ENCODE measurements around the gene TMPRSS3.

Gene TMPRSS3

GRCh38 chr21:42366292-42367010 is 29.4 kb downstream of the TMPRSS3 start, which contains the start of gene TFF1:
TFF1 (minus strand) TSS chr21:42366535; CDS start chr21:42366495, 40 bp downstream.
- in situ Hi-C loops (cut with HindIII; ENCODE audit: low pct_unique_long_range_greater_than_20kb, low sequenced_read_pairs): no loop called here
- TF ChIP-seq JUND (IDR thresholded peaks at IDR 0.05; ENCODE audit: low read depth): peak; percentile 1; the same call in 1 of the 2 replicates
- DNase-seq (ENCODE audit: low read depth in 1 of 2, low spot score in 1 of 2): peak in 1 of 2 experiments; percentile 64

DNA sequence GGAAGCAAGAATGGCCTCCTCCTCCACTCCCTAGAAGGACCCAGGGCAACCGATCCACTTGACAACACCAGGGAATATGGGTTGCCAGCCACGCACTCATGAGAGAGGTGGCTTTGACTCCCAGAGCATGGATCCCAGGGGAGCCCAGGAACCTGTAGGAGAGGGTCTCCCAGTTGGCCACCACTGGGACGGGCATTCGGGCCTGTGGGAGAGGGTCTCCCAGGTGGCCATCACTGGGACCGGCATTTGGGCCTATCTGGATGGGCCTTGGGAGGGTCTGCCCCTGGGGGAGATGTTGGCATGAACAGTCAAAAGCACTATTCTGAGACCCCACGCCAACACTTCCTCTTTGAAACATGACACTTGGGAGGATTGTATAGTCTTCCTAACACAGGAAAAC is 30.1 kb downstream of the TMPRSS3 start:
- no peak for TF ChIP-seq JUND (IDR thresholded peaks at IDR 0.05; ENCODE audit: low read depth)

DNA sequence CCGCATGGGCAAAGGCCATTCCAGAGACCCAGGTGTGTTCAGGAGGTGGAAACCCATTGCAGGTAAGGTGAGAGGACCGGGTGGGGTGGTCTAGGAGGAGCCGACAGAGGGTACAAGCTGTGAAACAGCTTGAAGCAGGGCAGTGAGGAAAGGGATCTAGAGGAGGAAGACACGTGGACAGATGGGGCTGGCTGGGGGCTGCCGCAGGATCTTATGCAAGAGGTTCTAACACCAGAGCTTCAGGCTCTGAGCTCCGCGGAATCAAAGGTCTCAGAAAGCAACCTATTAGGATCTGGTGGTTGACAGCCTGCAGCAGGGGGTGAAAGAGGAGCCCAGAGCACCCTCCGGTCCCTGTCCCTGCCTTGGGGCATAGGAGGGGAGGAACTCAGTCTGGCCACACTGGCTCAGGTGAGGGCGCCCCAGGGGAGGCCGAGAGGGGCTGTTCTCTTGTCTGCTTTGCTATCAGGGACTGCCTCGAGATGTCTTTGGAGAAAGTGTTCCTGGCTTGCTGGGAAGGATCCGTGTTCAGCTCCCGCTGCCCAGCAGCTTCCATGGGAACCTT is 31.5 kb downstream of the TMPRSS3 start:
- in situ Hi-C loops (cut with HindIII; ENCODE audit: low pct_unique_long_range_greater_than_20kb, low sequenced_read_pairs): no loop called here
- DNase-seq (ENCODE audit: low read depth in 1 of 2, low spot score in 1 of 2): no peak
- no peak for TF ChIP-seq JUND (IDR thresholded peaks at IDR 0.05; ENCODE audit: low read depth)

More for the DNA sequence above, 30.1 kb downstream of the TMPRSS3 start:
- in situ Hi-C loops (cut with HindIII; ENCODE audit: low pct_unique_long_range_greater_than_20kb, low sequenced_read_pairs): no loop called here
- DNase-seq (ENCODE audit: low read depth in 1 of 2, low spot score in 1 of 2): no peak

DNA sequence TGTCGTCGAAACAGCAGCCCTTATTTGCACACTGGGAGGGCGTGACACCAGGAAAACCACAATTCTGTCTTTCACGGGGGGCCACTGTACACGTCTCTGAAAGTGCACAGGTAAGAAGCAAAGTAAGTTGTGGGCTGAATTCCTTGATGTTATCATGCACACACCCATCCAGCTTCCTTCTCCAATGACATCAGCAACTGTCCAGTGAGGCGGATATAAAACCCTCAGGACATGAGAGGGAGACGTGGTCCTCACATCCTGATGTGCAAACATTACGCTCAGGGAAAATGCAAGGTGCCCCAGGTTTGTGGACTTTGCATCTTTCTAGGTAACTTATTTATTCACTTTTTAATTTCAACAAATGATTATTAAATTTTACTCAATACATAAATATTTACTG is 32.5 kb downstream of the TMPRSS3 start:
- DNase-seq (ENCODE audit: low read depth in 1 of 2, low spot score in 1 of 2): peak in 1 of 2 experiments; percentile 74
- in situ Hi-C loops (cut with HindIII; ENCODE audit: low pct_unique_long_range_greater_than_20kb, low sequenced_read_pairs): no loop called here
- no peak for TF ChIP-seq JUND (IDR thresholded peaks at IDR 0.05; ENCODE audit: low read depth)

GRCh38 chr21:42362700-42363099 is 33.2 kb downstream of the TMPRSS3 start:
- no peak for TF ChIP-seq JUND (IDR thresholded peaks at IDR 0.05; ENCODE audit: low read depth)
- DNase-seq (ENCODE audit: low read depth in 1 of 2, low spot score in 1 of 2): no peak
- in situ Hi-C loops (cut with HindIII; ENCODE audit: low pct_unique_long_range_greater_than_20kb, low sequenced_read_pairs): no loop called here

GRCh38 chr21:42362198-42362597 is 33.7 kb downstream of the TMPRSS3 start:
- in situ Hi-C loops (cut with HindIII; ENCODE audit: low pct_unique_long_range_greater_than_20kb, low sequenced_read_pairs): no loop called here
- DNase-seq (ENCODE audit: low read depth in 1 of 2, low spot score in 1 of 2): no peak
- no peak for TF ChIP-seq JUND (IDR thresholded peaks at IDR 0.05; ENCODE audit: low read depth)

- in situ Hi-C loops (cut with HindIII; ENCODE audit: low pct_unique_long_range_greater_than_20kb, low sequenced_read_pairs): no loop called here
- DNase-seq (ENCODE audit: low read depth in 1 of 2, low spot score in 1 of 2): no peak
- no peak for TF ChIP-seq JUND (IDR thresholded peaks at IDR 0.05; ENCODE audit: low read depth)
Observed at GRCh38 chr21:42361286-42361685, 34.6 kb downstream of the TMPRSS3 start.

- no peak for TF ChIP-seq JUND (IDR thresholded peaks at IDR 0.05; ENCODE audit: low read depth)
- no peak for DNase-seq (ENCODE audit: low read depth in 1 of 2, low spot score in 1 of 2)
- in situ Hi-C loops (cut with HindIII; ENCODE audit: low pct_unique_long_range_greater_than_20kb, low sequenced_read_pairs): no loop called here
Observed at GRCh38 chr21:42360317-42360716, 35.5 kb downstream of the TMPRSS3 start.

GRCh38 chr21:42358937-42359336 is 36.9 kb downstream of the TMPRSS3 start:
- TF ChIP-seq JUND (IDR thresholded peaks at IDR 0.05; ENCODE audit: low read depth): no peak
- in situ Hi-C loops (cut with HindIII; ENCODE audit: low pct_unique_long_range_greater_than_20kb, low sequenced_read_pairs): no loop called here
- DNase-seq (ENCODE audit: low read depth in 1 of 2, low spot score in 1 of 2): peak in 1 of 2 experiments; percentile 47

DNA sequence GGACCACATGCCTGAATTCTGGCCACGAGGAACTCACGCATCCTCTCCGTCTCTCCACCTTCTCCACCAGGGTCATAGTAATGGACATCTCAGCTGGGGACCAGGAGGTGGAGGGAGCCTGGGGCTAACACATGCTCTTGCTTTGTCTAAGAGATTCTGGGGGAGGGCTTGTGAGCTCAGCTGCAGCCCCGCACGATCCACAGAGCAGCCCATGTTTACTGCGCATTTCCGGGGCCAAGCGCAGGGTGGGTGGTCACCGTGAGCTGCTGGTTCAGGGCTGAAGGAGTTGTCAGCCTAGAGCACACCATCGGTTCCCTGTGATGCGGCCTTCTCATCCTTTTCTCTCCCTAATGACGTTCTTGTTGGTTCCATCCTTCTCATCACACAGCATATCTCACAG is 37.6 kb downstream of the TMPRSS3 start:
- no peak for DNase-seq (ENCODE audit: low read depth in 1 of 2, low spot score in 1 of 2)
- TF ChIP-seq JUND (IDR thresholded peaks at IDR 0.05; ENCODE audit: low read depth): no peak
- in situ Hi-C loops (cut with HindIII; ENCODE audit: low pct_unique_long_range_greater_than_20kb, low sequenced_read_pairs): no loop called here

DNA sequence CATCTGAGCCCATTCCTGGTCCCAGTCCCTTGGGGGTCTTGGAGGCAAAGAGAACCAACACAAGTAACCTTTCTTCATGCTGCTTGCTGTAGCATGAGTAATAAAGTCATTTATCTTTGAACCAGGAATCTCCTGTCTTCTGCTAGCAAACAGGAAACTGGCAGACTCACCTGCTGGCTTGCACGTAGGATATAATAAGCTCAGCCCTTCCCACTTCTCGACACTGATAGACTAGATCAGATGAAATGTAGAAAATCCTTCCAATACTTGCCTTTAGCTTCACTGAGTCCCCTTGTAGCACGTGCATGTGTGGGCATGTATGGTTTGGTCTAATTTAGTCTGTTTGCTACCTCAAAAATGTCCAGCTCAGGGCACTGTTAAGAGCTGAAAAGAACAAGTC is 38.5 kb downstream of the TMPRSS3 start:
- in situ Hi-C loops (cut with HindIII; ENCODE audit: low pct_unique_long_range_greater_than_20kb, low sequenced_read_pairs): no loop called here
- TF ChIP-seq JUND (IDR thresholded peaks at IDR 0.05; ENCODE audit: low read depth): no peak
- no peak for DNase-seq (ENCODE audit: low read depth in 1 of 2, low spot score in 1 of 2)

- in situ Hi-C loops (cut with HindIII; ENCODE audit: low pct_unique_long_range_greater_than_20kb, low sequenced_read_pairs): no loop called here
- DNase-seq (ENCODE audit: low read depth in 1 of 2, low spot score in 1 of 2): no peak
- TF ChIP-seq JUND (IDR thresholded peaks at IDR 0.05; ENCODE audit: low read depth): no peak
Observed at GRCh38 chr21:42356650-42357049, 39.2 kb downstream of the TMPRSS3 start.

DNA sequence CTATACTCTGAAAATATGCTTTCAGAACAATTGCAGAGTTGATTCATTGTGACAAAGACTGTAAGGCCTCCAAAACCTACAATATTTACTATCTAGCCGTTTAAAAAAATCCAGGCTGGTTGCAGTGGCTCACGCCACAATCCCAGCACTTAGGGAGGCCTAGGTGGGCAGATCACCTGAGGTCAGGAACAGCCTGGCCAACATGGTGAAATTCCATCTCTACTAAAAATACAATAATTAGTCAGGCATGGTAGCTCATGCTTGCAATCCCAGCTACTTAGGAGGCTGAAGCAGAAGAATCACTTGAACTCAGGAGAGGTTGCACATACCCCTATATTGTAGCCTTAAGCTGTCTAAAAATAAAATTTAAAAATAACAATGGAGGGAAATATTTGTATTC is 39.8 kb downstream of the TMPRSS3 start:
- TF ChIP-seq JUND (IDR thresholded peaks at IDR 0.05; ENCODE audit: low read depth): no peak
- no peak for DNase-seq (ENCODE audit: low read depth in 1 of 2, low spot score in 1 of 2)
- in situ Hi-C loops (cut with HindIII; ENCODE audit: low pct_unique_long_range_greater_than_20kb, low sequenced_read_pairs): no loop called here

Measured in T47D (cell line).